WTC11 (cell line): Measurements from ENCODE around the gene ADIPOQ. TPM values are rescaled to one million over a fixed set of nuclear protein-coding genes. Genes with fewer than 3 reads are reported as not detected.
"Not testable (repeated sequence)": the region's sequence is repeated elsewhere in the genome, so short reads cannot be mapped to it uniquely, and the experiment has no call there.

Experiments
- ATAC-seq: fragments of 200-7000 bp; cut with Tn5 transposase; 2 replicates; pipeline ENCODE4 v1.10.0; 2021; ENCODE audit warnings: mild to moderate bottlenecking, moderate library complexity
- CTCF ChIA-PET: fragments of 300-600 bp; sonication (Branson Sonifier 250); formaldehyde crosslinking; loops from one replicate; lab custom pipeline; 2021; ENCODE audit warnings: antibody characterized with exemption; lab: Charles Lee
- POLR2A ChIA-PET: fragments of 350-600 bp; sonication (Branson Sonifier 250); formaldehyde crosslinking; loops from one replicate; lab custom pipeline; 2021; ENCODE audit warnings: antibody characterized with exemption; lab: Charles Lee
- DNase-seq: peaks from one replicate; pipeline ENCODE4 v3.0.0; 2021; ENCODE audit warnings: low spot score
- H3K27ac Mint-ChIP-seq: 2 replicates; pipeline ENCODE4 v1.8.0; 2021; ENCODE audit warnings: mixed read lengths
- H3K27me3 Mint-ChIP-seq: 2 replicates; pipeline ENCODE4 v1.8.0; 2021; ENCODE audit warnings: low read depth, mild to moderate bottlenecking, moderate library complexity, mixed read lengths
- H3K36me3 Mint-ChIP-seq: 2 replicates; pipeline ENCODE4 v1.8.0; 2021; ENCODE audit warnings: mixed read lengths
- H3K4me1 Mint-ChIP-seq: 2 replicates; pipeline ENCODE4 v1.8.0; 2022; ENCODE audit warnings: mixed read lengths
- H3K4me3 Mint-ChIP-seq: 2 replicates; pipeline ENCODE4 v1.8.0; 2021; ENCODE audit warnings: mild to moderate bottlenecking, moderate library complexity, mixed read lengths
- H3K9me3 Mint-ChIP-seq: 2 replicates; pipeline ENCODE4 v1.8.0; 2021; ENCODE audit warnings: mixed read lengths
- CREM ChIP-seq: sonication (generic); formaldehyde crosslinking; IDR thresholded peaks from 2 replicates; pipeline ENCODE4 v1.8.1; 2022; ENCODE audit warnings: mild to moderate bottlenecking, missing genetic modification reagents, moderate library complexity
- CTCF ChIP-seq: fragments of 200-600 bp; IDR thresholded peaks from 2 replicates; pipeline ENCODE4 v1.8.0; 2022; ENCODE audit warnings: antibody characterized with exemption
- E2F4 ChIP-seq: sonication (generic); formaldehyde crosslinking; IDR thresholded peaks from 2 replicates; pipeline ENCODE4 v1.8.1; 2022; ENCODE audit warnings: low read depth, mild to moderate bottlenecking, moderate library complexity, missing genetic modification reagents, borderline replicate concordance
- ELF4 ChIP-seq: sonication (generic); formaldehyde crosslinking; IDR thresholded peaks from 2 replicates; pipeline ENCODE4 v1.8.1; 2022; ENCODE audit warnings: low read depth, mild to moderate bottlenecking, moderate library complexity, missing genetic modification reagents
- FOXP1 ChIP-seq: sonication (generic); formaldehyde crosslinking; IDR thresholded peaks from 2 replicates; pipeline ENCODE4 v1.8.0; 2022; ENCODE audit warnings: missing genetic modification reagents, mild to moderate bottlenecking, moderate library complexity, borderline replicate concordance
- HMGXB4 ChIP-seq: sonication (generic); formaldehyde crosslinking; IDR thresholded peaks from 2 replicates; pipeline ENCODE4 v1.8.1; 2023; ENCODE audit warnings: mild to moderate bottlenecking, moderate library complexity, missing genetic modification reagents
- JUN ChIP-seq: sonication (generic); formaldehyde crosslinking; IDR thresholded peaks from 2 replicates; pipeline ENCODE4 v1.8.0; 2023; ENCODE audit warnings: mild to moderate bottlenecking, missing genetic modification reagents
- NFATC4 ChIP-seq: fragments of 250-450 bp; sonication (Bioruptor Pico); IDR thresholded peaks from 2 replicates; pipeline ENCODE4 v1.9.0; 2021; ENCODE audit warnings: mild to moderate bottlenecking
- NR3C1 ChIP-seq: sonication (generic); formaldehyde crosslinking; conservative IDR thresholded peaks from 2 replicates; pipeline ENCODE4 v1.8.1; 2023; ENCODE audit warnings: low read depth, mild to moderate bottlenecking, missing genetic modification reagents
- OVOL2 ChIP-seq: fragments of 250-450 bp; sonication (Bioruptor Pico); IDR thresholded peaks from 2 replicates; pipeline ENCODE4 v1.9.0; 2021; ENCODE audit warnings: mild to moderate bottlenecking, borderline replicate concordance
- PRDM15 ChIP-seq: sonication (generic); formaldehyde crosslinking; IDR thresholded peaks from 2 replicates; pipeline ENCODE4 v1.8.0; 2022; ENCODE audit warnings: missing genetic modification reagents
- RELA ChIP-seq: sonication (generic); formaldehyde crosslinking; IDR thresholded peaks from 2 replicates; pipeline ENCODE4 v1.8.1; 2022; ENCODE audit warnings: missing genetic modification reagents, mild to moderate bottlenecking, borderline replicate concordance
- SMAD4 ChIP-seq: sonication (generic); formaldehyde crosslinking; IDR thresholded peaks from 2 replicates; pipeline ENCODE4 v1.8.0; 2022; ENCODE audit warnings: mild to moderate bottlenecking, missing genetic modification reagents
- TEAD1 ChIP-seq: sonication (generic); formaldehyde crosslinking; IDR thresholded peaks from 2 replicates; pipeline ENCODE4 v1.8.0; 2022; ENCODE audit warnings: mild to moderate bottlenecking, missing genetic modification reagents
- ZNF219 ChIP-seq: sonication (generic); formaldehyde crosslinking; IDR thresholded peaks from 2 replicates; pipeline ENCODE4 v1.8.0; 2023; ENCODE audit warnings: missing genetic modification reagents, mild to moderate bottlenecking, borderline replicate concordance
- ZNF317 ChIP-seq: sonication (generic); formaldehyde crosslinking; IDR thresholded peaks from 2 replicates; pipeline ENCODE4 v1.8.1; 2023; ENCODE audit warnings: low read depth, mild to moderate bottlenecking, moderate library complexity, missing genetic modification reagents, borderline replicate concordance
- ZNF416 ChIP-seq: fragments of 250-450 bp; sonication (Bioruptor Pico); IDR thresholded peaks from 2 replicates; pipeline ENCODE4 v1.9.0; 2021; ENCODE audit warnings: mild to moderate bottlenecking, inconsistent platforms
- ZSCAN18 ChIP-seq: fragments of 250-450 bp; sonication (Bioruptor Pico); IDR thresholded peaks from 2 replicates; pipeline ENCODE4 v2.1.2; 2022; ENCODE audit warnings: mild to moderate bottlenecking, moderate library complexity
- total RNA-seq: library from RNA; stranded (reverse); gene quantifications from 3 replicates; pipeline ENCODE4 v1.2.3, GENCODE V29; 2021
- TF ChIP-seq, protein P1 (sequence below): fragments of 250-450 bp; sonication (Bioruptor Pico); IDR thresholded peaks from 2 replicates; pipeline ENCODE4 v1.9.0; 2021; ENCODE audit warnings: mild to moderate bottlenecking

Gene ADIPOQ
- total RNA-seq, 1 experiment from 2014 or later = not detected

DNA sequence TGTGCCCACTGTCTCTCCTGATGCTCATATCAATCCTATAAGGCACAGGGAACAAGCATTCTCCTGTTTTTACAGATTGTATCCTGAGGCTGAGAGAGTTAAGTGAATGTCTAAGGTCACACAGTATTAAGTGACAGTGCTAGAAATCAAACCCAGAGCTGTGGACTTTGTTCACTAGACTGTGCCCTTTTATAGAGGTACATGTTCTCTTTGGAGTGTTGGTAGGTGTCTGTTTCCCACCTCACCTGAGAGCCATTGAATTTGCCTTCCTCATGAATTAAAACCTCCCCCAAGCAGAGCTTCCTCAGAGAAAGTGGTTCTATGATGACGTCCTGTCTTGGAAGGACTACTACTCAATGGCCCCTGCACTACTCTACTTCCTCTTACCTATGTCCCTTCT lies 12.4 kb downstream of the ADIPOQ start:
- ATAC-seq (no peak), DNase-seq (no peak)
- Mint-ChIP-seq H3K9me3 (peaks cover 8% of the 10 kb centered on the region; the same call in 1 of the 2 replicates), H3K36me3 (no peaks in the 10 kb centered on the region), H3K4me3 (no peak overlapping the region), H3K27me3 (no peaks in the 10 kb centered on the region; the same call in none of the 2 replicates), H3K27ac (no peak overlapping the region), H3K4me1 (no peaks in the 10 kb centered on the region)
- POLR2A ChIA-PET = no interaction called here
- TF ChIP-seq E2F4 (CRISPR knock-in tag) (no peak), ZNF317 (CRISPR knock-in tag) (no peak), CREM (CRISPR knock-in tag) (no peak), ZNF219 (no peak), ELF4 (no peak)
- CTCF ChIA-PET = no interaction called here

GRCh38 chr3:186857743-186858142 lies 15.2 kb downstream of the ADIPOQ start:
- H3K9me3 Mint-ChIP-seq = peaks cover 8% of the 10 kb centered on the region; the same call in 1 of the 2 replicates
- ATAC-seq = no peak
- H3K36me3 Mint-ChIP-seq = no peaks in the 10 kb centered on the region
- no peak for TF ChIP-seq SMAD4
- TF ChIP-seq ZNF219 = no peak
- TF ChIP-seq, protein P1, sequence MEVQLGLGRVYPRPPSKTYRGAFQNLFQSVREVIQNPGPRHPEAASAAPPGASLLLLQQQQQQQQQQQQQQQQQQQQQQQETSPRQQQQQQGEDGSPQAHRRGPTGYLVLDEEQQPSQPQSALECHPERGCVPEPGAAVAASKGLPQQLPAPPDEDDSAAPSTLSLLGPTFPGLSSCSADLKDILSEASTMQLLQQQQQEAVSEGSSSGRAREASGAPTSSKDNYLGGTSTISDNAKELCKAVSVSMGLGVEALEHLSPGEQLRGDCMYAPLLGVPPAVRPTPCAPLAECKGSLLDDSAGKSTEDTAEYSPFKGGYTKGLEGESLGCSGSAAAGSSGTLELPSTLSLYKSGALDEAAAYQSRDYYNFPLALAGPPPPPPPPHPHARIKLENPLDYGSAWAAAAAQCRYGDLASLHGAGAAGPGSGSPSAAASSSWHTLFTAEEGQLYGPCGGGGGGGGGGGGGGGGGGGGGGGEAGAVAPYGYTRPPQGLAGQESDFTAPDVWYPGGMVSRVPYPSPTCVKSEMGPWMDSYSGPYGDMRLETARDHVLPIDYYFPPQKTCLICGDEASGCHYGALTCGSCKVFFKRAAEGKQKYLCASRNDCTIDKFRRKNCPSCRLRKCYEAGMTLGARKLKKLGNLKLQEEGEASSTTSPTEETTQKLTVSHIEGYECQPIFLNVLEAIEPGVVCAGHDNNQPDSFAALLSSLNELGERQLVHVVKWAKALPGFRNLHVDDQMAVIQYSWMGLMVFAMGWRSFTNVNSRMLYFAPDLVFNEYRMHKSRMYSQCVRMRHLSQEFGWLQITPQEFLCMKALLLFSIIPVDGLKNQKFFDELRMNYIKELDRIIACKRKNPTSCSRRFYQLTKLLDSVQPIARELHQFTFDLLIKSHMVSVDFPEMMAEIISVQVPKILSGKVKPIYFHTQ (CRISPR knock-in tag) = no peak
- TF ChIP-seq CTCF = no peak
- TF ChIP-seq RELA (CRISPR knock-in tag) = no peak
- no peak for TF ChIP-seq ZNF416 (CRISPR knock-in tag)
- no peak for TF ChIP-seq JUN (CRISPR knock-in tag)
- no peak for TF ChIP-seq NFATC4
- no peak for TF ChIP-seq PRDM15 (CRISPR knock-in tag)
- TF ChIP-seq TEAD1 (CRISPR knock-in tag) = no peak
- no peak for TF ChIP-seq OVOL2 (CRISPR knock-in tag)
- TF ChIP-seq NR3C1 (CRISPR knock-in tag) = no peak
- TF ChIP-seq ZSCAN18 = no peak
- TF ChIP-seq FOXP1 = no peak
- no peak for TF ChIP-seq HMGXB4 (CRISPR knock-in tag)
- TF ChIP-seq, all 79 proteins: peak for 0
- H3K27ac Mint-ChIP-seq = no peak overlapping the region
- ChIA-PET POLR2A (no interaction called here), CTCF (no interaction called here)
- no peaks in the 10 kb centered on the region for H3K4me1 Mint-ChIP-seq
- no peak for DNase-seq
- no peak overlapping the region for H3K4me3 Mint-ChIP-seq
- no peaks in the 10 kb centered on the region; the same call in none of the 2 replicates for H3K27me3 Mint-ChIP-seq

DNA sequence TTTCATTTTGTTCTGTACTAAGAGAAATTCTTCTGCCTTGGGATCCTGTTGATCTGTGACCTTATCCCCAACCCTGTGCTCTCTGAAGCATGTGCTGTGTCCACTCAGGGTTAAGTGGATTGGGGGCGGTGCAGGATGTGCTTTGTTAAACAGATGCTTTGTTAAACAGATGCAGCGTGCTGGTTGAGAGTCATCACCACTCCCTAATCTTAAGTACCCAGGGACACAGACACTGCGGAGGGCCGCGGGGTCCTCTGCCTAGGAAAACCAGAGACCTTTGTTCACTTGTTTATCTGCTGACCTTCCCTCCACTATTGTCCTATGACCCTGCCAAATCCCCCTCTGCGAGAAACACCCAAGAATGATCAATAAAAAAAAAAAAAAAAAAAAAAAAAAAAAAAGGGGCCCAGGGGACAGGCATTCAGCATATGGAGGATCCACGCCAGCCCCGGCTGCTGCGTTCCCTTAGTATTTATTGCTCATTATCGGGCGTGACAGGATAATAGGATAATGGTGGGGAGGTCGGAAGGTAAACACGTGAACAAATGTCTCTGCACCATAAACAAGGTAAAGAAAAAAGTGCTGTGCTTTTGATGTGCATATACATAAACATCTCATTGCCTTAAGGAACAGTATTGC lies 22.8 kb downstream of the ADIPOQ start:
- CTCF ChIA-PET, H3K4me3 Mint-ChIP-seq, H3K4me1 Mint-ChIP-seq, H3K9me3 Mint-ChIP-seq, H3K36me3 Mint-ChIP-seq, POLR2A ChIA-PET, DNase-seq, H3K27me3 Mint-ChIP-seq, H3K27ac Mint-ChIP-seq: not testable (repeated sequence)
- peak; percentile 79 for ATAC-seq
